CD4-positive, alpha-beta T cell (primary cell): ENCODE results near the gene ZNF687. TPM values are rescaled to one million over a fixed set of nuclear protein-coding genes. Genes with fewer than 3 reads are reported as not detected.
A peak's percentile ranks its signal among the peaks of the same experiment; 100 is the strongest.

Source experiments
- ATAC-seq: fragments of 200-7000 bp; cut with Tn5 transposase; one replicate; pipeline ENCODE4 v1.10.0; 2022; ENCODE audit warnings: mild to moderate bottlenecking; ENCODE audit not compliant: poor library complexity
- CTCF ChIA-PET: fragments of 350-600 bp; sonication (Branson Sonifier 250); formaldehyde crosslinking; loops from one replicate; lab custom pipeline; 2021; ENCODE audit warnings: antibody characterized with exemption, inconsistent platforms; lab: Charles Lee
- POLR2A ChIA-PET: fragments of 350-600 bp; sonication (Branson Sonifier 250); formaldehyde crosslinking; loops from one replicate; lab custom pipeline; 2021; ENCODE audit warnings: antibody characterized with exemption, inconsistent platforms; lab: Charles Lee
- DNase-seq, 14 experiments: peaks; one replicate each; pipeline ENCODE4 v3.0.0-alpha.2; 2013 to 2020; ENCODE audit warnings: mixed read lengths in 2 of 14
- H3K27ac ChIP-seq, 2 donors: one replicate each; pipeline versions ENCODE4 v1.5.1 to v1.7.0; 2013; ENCODE audit warnings: low read length in 2 of 2, low read depth in 1 of 2, mild to moderate bottlenecking in 1 of 2
- H3K27me3 ChIP-seq, 2 experiments: 1 replicate in 1 of 2; 2 replicates in 1 of 2; pipeline versions ENCODE4 v1.6.1 to v1.7.0; 2013; ENCODE audit warnings: low read length in 2 of 2, control low read depth in 1 of 2, mild to moderate bottlenecking in 1 of 2, moderate library complexity in 1 of 2; ENCODE audit not compliant: insufficient read depth in 2 of 2, control insufficient read depth in 1 of 2
- H3K36me3 ChIP-seq: one replicate; pipeline ENCODE4 v1.6.1; 2013; ENCODE audit warnings: low read length, control low read depth; ENCODE audit not compliant: insufficient read depth
- H3K4me1 ChIP-seq: one replicate; pipeline ENCODE4 v1.6.1; 2013; ENCODE audit warnings: low read length, control low read depth; ENCODE audit not compliant: insufficient read depth
- H3K4me3 ChIP-seq: one replicate; pipeline ENCODE4 v1.5.1; 2013; ENCODE audit warnings: mild to moderate bottlenecking, low read length, moderate library complexity
- H3K9me3 ChIP-seq, 2 experiments: 1 replicate in 1 of 2; 2 replicates in 1 of 2; pipeline versions ENCODE4 v1.6.1 to v1.7.0; 2013; ENCODE audit warnings: low read length in 2 of 2, mild to moderate bottlenecking in 2 of 2, control low read depth in 1 of 2, moderate library complexity in 1 of 2; ENCODE audit not compliant: control insufficient read depth in 1 of 2, insufficient read depth in 1 of 2
- H3K27ac Mint-ChIP-seq: one replicate; pipeline ENCODE4 v1.8.0; 2020; ENCODE audit warnings: mixed read lengths
- H3K27me3 Mint-ChIP-seq: one replicate; pipeline ENCODE4 v1.8.0; 2021; ENCODE audit warnings: mixed read lengths
- H3K36me3 Mint-ChIP-seq: one replicate; pipeline ENCODE4 v1.8.0; 2021; ENCODE audit warnings: low read depth, mixed read lengths
- H3K4me1 Mint-ChIP-seq: one replicate; pipeline ENCODE4 v1.8.0; 2021; ENCODE audit warnings: low read depth, mixed read lengths
- H3K4me3 Mint-ChIP-seq: one replicate; pipeline ENCODE4 v1.8.0; 2020; ENCODE audit warnings: mild to moderate bottlenecking, mixed read lengths
- H3K9me3 Mint-ChIP-seq: one replicate; pipeline ENCODE4 v1.8.0; 2020; ENCODE audit warnings: mixed read lengths
- intact Hi-C, 2 experiments: fragments of 100-400 bp; cut with DNase I in 1 of 2; cut with micrococcal nuclease in 1 of 2; formaldehyde crosslinking; loops; one replicate each; pipeline versions ENCODE4 v1.15.1 to v1.9.0; 2023 to 2025; cut with DNase I, micrococcal nuclease
- total RNA-seq, 174 experiments: library from RNA in 2 of 174; stranded (reverse) in 2 of 174; gene quantifications; one replicate each; pipeline ENCODE4 v1.2.3 and lab custom pipeline; 2021 to 2026
- TF ChIP-seq, protein P1 (sequence below): fragments of 200-600 bp; IDR thresholded peaks from one replicate; pipeline ENCODE4 v1.8.0; 2022; ENCODE audit warnings: antibody characterized with exemption, mild to moderate bottlenecking

ZNF687 gene
- total RNA-seq, 2 experiments from 2014 or later: 38.9 to 40.0 TPM

DNA sequence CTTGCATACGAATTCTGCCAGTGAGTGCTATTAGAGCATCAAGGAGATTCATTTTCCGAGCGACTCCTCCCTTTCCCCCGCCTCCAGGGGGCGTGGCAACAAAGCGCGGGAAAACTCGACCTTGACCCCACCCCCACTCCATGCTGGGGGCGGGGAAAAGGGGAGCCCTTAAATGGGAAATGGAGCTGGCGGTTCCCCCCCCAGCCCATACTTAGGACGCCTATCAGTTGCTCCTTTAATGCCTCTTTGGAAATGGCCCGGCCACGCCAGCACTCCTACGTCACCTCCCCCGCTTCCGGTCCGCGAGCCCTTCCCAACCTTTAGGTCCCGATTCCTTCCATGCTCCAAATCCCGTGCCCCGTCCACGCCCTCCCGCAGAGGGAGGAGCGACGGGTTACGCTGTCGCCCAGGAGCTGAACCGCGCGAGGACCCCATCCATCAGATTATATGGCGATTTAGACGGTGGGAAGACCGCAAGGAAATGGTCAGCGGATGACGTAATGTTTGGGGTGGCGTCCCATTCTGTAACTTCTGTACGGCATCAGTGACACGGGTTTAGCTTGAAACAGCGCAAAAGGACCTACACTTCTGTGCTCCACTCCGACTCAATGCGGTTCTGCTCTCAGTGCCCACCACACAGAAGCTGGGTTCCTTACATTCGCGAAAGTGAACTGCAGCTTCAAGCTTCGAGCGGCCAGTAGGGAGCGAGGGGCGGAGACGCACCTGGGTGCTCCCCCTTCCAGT, 702 bp upstream of the ZNF687 start:
- peaks cover 36% of the 10 kb centered on the region for H3K36me3 Mint-ChIP-seq
- ChIA-PET POLR2A (interaction anchor here (0.5 to 3.4 kb wide), 34 partner anchors 9 to 1393 kb away, joined by 3 to 54 read pairs (median 4); partner anchors contain the start of genes C1orf56, ENSA, LYSMD1 and MCL1), CTCF (interaction anchor here (0.6 to 2.1 kb wide), 12 partner anchors 16 to 148 kb away, joined by 3 to 21 read pairs (median 4); partner anchors contain the start of genes LYSMD1, PSMB4, PSMD4 and VPS72)
- H3K9me3 Mint-ChIP-seq: no peaks in the 10 kb centered on the region
- H3K4me1 ChIP-seq: peaks cover 38% of the 10 kb centered on the region
- intact Hi-C loops: loop anchor here (1.0 to 5.0 kb wide), 7 partner anchors 27 to 229 kb away; partner anchors contain the start of genes PI4KB (in 2 of the 2), PSMB4 (in 2 of the 2), CGN (in 1 of the 2) and PSMD4 (in 1 of the 2)
- peaks cover 11% of the 10 kb centered on the region for H3K36me3 ChIP-seq
- no peaks in the 10 kb centered on the region for H3K27me3 Mint-ChIP-seq
- peak overlapping the region; percentile 98 for H3K4me3 Mint-ChIP-seq
- H3K4me1 Mint-ChIP-seq: peaks cover 42% of the 10 kb centered on the region
- H3K4me3 ChIP-seq: peak overlapping the region; percentile 64
- TF ChIP-seq, protein P1, sequence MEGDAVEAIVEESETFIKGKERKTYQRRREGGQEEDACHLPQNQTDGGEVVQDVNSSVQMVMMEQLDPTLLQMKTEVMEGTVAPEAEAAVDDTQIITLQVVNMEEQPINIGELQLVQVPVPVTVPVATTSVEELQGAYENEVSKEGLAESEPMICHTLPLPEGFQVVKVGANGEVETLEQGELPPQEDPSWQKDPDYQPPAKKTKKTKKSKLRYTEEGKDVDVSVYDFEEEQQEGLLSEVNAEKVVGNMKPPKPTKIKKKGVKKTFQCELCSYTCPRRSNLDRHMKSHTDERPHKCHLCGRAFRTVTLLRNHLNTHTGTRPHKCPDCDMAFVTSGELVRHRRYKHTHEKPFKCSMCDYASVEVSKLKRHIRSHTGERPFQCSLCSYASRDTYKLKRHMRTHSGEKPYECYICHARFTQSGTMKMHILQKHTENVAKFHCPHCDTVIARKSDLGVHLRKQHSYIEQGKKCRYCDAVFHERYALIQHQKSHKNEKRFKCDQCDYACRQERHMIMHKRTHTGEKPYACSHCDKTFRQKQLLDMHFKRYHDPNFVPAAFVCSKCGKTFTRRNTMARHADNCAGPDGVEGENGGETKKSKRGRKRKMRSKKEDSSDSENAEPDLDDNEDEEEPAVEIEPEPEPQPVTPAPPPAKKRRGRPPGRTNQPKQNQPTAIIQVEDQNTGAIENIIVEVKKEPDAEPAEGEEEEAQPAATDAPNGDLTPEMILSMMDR: peak; percentile 16
- ATAC-seq: peak; percentile 33
- DNase-seq: peak; percentile 91 to 97 (median 95)
- H3K27ac ChIP-seq: peak overlapping the region; percentile 92 to 95
- no peaks in the 10 kb centered on the region for H3K27me3 ChIP-seq
- no peaks in the 10 kb centered on the region for H3K9me3 ChIP-seq
- peak overlapping the region; percentile 93 for H3K27ac Mint-ChIP-seq

GRCh38 chr1:151282883-151283725, 1.0 kb downstream of the ZNF687 start:
- peaks cover 42% of the 10 kb centered on the region for H3K36me3 Mint-ChIP-seq
- peak overlapping the region; percentile 93 for H3K27ac Mint-ChIP-seq
- Histone ChIP-seq H3K36me3 (peaks cover 28% of the 10 kb centered on the region), H3K9me3 (no peaks in the 10 kb centered on the region), H3K27me3 (no peaks in the 10 kb centered on the region), H3K4me1 (peaks cover 44% of the 10 kb centered on the region), H3K4me3 (peak overlapping the region; percentile 64), H3K27ac (peak overlapping the region; percentile 92 to 95)
- TF ChIP-seq, protein P1: no peak
- intact Hi-C loops: loop anchor here (2.0 to 5.0 kb wide), 3 partner anchors 44 to 114 kb away; partner anchors contain the start of genes PI4KB (in 1 of the 2) and PSMB4 (in 1 of the 2)
- peak overlapping the region; percentile 97 for H3K4me3 Mint-ChIP-seq
- H3K4me1 Mint-ChIP-seq: peaks cover 42% of the 10 kb centered on the region
- POLR2A ChIA-PET: interaction anchor here (0.8 to 3.4 kb wide), 8 partner anchors 10 to 919 kb away, joined by 3 to 54 read pairs (median 4); partner anchors contain the start of genes PI4KB, PSMB4, PSMD4 and RPRD2
- no peaks in the 10 kb centered on the region for H3K9me3 Mint-ChIP-seq
- peak in 7 of 14 experiments; percentile 15 to 61 (median 23) for DNase-seq
- CTCF ChIA-PET: interaction anchor here (1.4 to 2.2 kb wide), 3 partner anchors 18 to 57 kb away, joined by 4 to 16 read pairs (median 7); partner anchors contain the start of gene PI4KB
- ATAC-seq: no peak
- H3K27me3 Mint-ChIP-seq: no peaks in the 10 kb centered on the region
